HL-60 (cell line): ENCODE data around the gene MPG.

ENCODE experiments used
- CTCF ChIP-seq: IDR thresholded peaks from one replicate; pipeline ENCODE4 v1.5.1; 2011; ENCODE audit warnings: low read length, control low read depth, inconsistent platforms; ENCODE audit not compliant: insufficient read depth
- GABPA ChIP-seq: IDR thresholded peaks from 2 replicates; pipeline ENCODE4 v1.6.1; 2012; ENCODE audit warnings: low read depth
- POLR2AphosphoS5 ChIP-seq: IDR thresholded peaks from 2 replicates; pipeline ENCODE4 v1.6.1; 2012; ENCODE audit warnings: low read depth
- REST ChIP-seq: IDR thresholded peaks from 2 replicates; pipeline ENCODE4 v1.6.1; 2012; ENCODE audit warnings: low read depth; ENCODE audit not compliant: insufficient replicate concordance
- SPI1 ChIP-seq: IDR thresholded peaks from 2 replicates; pipeline ENCODE4 v1.6.1; 2012; ENCODE audit warnings: low read depth, mild to moderate bottlenecking, borderline replicate concordance

- TF ChIP-seq CTCF (no peak), SPI1 (no peak), POLR2AphosphoS5 (no peak), REST (no peak), GABPA (no peak)
These were observed 23.0 kb downstream of the MPG start for GRCh38 chr16:100989-101388.
